Midbrain (tissue), 1 donor: Measurements from ENCODE around the gene H2AZ2.
"Not testable (repeated sequence)": the region's sequence is repeated elsewhere in the genome, so short reads cannot be mapped to it uniquely, and the experiment has no call there.

Experiments
- DNase-seq: peaks from one replicate; lab custom pipeline; 2025; lab: John Stamatoyannopoulos, UW

The H2AZ2 gene

DNA sequence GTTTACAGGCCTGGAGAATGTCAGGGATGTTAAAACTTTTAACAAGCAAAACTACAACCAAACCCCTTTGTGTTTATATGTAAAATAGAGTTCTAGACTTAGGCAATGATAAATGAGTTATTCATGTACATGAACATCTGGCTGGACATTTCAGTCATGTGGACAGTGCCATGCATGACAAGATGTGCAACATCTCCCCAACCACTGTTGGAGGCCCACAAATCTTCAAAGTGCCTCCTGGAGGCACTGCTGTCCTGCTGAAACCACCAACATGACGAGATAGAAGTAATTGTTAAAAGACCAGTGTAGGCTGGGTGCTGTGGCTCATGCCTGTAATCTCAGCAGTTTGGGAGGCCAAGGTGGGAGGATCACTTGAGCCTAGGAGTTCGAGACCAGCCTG is 33.0 kb downstream of the H2AZ2 start:
- no peak for DNase-seq

DNA sequence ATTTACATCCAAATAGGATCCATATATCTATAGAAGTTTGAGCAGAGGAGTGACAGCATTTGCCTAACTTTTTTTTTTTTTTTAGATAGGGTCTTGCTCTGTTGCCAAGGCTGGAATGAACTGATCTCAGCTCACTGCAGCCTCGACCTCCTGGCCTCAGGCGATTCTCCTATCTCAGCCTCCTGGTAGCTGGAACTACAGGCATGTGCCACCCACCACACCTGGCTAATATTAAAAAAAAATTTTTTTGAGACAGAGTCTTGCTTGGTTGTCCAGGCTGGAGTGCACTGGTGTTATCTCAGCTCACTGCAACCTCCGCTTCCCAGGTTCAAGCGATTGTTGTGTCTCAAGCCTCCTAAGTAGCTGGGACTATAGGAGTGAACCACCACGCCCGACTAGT is 36.3 kb downstream of the H2AZ2 start:
- no peak for DNase-seq

DNA sequence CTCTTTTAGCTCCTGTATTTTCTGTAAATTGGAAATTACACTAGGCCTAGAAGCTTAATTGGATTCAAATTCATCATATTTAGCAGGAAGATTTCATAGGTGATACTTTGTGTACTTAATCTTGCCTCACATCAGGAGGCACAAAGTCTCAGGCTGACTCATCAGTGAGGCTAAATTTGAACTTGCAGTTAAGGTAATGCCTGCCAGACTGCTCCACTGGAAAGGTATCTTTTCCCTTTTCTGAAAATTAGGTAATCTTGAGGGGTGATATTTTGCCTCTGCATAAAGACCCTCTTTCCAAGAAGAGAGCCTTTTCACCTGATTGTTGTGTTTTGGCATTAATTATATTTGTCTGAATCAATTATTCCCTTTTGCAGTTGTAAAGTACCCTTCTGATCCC is 36.8 kb downstream of the H2AZ2 start:
- no peak for DNase-seq

DNA sequence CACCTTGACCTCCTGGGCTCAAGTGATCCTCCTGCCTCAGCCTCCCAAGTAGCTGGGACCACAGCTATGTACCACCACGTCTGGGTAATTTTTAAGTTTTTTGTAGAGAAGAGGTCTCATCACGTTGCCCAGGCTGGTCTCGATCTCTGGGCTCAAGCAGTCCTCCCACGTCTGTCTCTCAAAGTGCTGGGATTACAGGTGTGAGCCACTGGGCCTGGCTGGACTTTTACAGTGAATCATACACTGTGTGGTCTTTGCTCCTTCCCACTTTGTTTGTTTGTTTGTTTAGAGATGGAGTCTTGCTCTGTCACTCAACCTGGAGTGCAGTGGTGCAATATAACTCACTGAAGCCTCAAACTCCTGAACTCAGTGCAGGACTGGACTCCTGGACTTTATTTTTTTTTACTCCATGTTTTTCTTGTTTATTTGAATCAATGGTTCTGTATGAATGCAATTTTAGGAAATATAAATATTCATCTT is 38.9 kb downstream of the H2AZ2 start:
- no peak for DNase-seq

DNA sequence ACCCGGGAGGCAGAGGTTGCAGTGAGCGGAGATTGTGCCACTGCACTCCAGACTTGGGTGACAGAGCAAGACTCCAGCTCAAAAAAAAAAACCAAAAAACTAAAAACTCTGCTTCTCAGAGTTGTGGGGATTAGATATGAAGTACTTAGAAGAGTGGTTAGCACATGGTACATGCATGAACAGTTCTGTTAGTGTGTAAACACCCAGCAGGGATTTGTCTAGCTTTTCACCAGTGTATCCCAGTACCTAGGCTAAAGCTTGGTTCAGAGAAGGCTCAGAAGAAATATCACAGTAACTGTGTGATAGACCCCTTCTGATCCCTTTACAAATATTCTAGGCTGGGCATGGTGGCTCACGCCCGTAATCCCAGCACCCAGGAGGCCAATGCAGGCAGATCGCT is 41.9 kb downstream of the H2AZ2 start:
- DNase-seq: no peak

DNA sequence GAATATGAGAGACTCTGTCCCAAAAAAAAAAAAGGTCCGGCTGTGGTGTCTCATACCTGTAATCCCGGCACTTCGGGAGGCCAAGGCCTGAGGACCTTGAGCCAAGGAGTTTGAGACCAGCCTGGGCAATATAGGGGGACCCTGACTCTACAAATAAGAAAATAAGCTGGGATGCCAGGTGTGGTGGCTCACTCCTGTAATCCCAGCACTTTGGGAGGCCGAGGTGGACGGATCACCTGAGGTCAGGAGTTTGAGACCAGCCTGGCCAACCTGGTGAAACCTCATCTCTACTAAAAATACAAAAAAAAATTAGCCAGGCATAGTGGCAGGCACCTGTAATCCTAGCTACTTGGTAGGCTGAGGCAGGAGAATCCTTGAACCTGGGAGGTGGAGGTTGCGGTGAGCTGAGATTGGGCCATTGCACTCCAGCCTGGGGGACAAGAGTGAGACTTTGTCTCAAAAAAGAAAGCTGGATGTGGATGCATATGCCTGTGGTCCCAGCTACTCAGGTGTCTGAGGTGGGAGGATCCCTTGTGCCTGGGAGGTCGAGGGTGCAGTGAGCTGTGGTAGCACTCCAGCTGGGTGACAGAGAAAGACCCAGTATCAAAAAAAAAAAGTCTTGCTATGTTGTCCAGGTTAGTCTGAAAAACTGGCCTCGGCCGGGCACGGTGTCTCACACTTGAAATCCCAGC is 43.9 kb downstream of the H2AZ2 start:
- not testable (repeated sequence) for DNase-seq

DNA sequence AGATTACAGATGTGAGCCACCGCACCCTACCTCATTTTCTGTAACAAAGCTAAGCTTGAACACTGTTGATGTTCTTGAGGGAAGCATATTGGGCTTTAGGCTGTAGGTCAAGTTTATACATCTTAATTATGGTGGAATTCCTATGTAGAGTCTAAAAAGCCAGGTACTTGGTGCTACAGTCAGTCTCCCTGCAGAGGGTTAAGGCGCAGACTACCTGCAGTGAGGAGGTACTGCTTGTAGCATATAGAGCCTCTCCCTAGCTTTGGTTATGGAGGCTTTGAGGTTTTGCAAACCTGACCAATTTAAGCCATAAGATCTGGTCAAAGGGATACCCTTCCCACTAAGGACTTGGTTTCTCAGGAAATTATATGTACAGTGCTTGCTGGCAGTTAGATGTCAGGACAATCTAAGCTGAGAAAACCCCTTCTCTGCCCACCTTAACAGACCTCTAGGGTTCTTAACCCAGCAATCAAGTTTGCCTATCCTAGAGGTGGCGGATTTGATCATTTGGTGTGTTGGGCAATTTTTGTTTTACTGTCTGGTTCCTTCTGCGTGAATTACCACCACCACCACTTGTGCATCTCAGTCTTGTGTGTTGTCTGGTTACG is 45.4 kb downstream of the H2AZ2 start:
- no peak for DNase-seq

DNA sequence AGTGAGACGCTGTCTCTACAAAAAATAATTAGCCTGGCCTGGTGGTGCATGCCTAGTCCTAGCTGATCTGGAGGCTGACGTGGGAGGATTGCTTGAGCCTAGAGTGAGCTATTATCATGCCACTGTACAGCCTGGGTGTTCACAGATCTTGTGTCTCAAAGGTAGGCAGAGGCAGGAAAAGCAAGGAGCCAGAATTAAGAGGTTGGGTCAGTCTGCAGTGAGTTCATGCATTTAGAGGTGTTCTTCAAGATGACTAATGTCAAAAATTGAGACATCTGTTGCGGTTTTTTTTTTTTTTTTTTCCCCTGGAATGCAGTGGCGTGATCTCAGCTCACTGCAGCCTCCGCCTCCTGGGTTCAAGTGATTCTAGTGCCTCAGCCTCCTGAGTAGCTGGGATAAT is 46.0 kb downstream of the H2AZ2 start:
- no peak for DNase-seq

DNA sequence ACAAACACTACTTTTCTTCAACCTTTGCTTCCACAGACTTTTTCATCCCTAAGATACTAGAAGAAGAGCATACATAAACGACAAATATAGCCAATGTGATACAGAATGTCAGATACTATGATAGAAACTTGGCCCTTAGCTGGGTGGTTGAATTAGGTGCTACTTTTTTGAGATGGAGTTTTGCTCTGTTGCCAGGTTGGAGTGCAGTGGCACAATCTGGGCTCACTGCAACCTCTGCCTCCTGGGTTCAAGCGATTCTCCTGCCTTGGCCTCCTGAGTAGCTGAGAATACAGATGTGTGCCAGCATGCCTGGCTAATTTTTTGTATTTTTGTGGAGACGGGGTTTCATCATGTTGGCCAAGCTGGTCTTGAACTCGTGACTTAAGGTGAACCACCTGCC is 47.9 kb downstream of the H2AZ2 start:
- no peak for DNase-seq

DNA sequence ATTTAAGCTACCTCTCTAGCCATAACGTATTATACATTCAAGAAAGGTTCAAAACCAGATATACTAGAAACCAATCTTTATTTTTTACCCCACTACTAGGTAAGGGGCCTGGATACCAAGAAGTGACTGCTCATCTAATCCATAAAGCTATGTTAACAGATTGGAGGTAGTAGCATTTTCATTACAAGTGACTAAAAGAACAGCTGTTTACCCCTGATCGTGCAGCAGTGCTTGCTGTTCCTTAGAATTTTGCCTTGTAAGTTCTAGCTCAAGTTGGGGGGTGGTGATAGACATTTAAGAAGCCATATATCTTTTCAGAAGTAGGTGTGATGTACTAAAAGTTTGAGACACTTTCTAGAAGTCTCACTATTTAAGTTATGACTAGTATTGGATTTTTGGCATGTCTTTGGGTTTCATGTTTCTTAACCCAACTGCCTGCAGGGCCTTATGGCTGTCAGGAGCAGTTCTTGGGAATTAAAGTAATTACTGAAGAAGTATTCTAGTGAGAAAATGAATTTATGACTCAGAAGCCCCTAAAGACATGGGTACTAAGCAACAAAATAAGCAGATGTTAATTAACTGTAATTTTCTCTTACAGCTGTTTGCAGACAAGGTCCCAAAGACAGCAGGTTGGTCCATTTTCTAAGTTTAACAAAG is 49.1 kb downstream of the H2AZ2 start:
- no peak for DNase-seq

DNA sequence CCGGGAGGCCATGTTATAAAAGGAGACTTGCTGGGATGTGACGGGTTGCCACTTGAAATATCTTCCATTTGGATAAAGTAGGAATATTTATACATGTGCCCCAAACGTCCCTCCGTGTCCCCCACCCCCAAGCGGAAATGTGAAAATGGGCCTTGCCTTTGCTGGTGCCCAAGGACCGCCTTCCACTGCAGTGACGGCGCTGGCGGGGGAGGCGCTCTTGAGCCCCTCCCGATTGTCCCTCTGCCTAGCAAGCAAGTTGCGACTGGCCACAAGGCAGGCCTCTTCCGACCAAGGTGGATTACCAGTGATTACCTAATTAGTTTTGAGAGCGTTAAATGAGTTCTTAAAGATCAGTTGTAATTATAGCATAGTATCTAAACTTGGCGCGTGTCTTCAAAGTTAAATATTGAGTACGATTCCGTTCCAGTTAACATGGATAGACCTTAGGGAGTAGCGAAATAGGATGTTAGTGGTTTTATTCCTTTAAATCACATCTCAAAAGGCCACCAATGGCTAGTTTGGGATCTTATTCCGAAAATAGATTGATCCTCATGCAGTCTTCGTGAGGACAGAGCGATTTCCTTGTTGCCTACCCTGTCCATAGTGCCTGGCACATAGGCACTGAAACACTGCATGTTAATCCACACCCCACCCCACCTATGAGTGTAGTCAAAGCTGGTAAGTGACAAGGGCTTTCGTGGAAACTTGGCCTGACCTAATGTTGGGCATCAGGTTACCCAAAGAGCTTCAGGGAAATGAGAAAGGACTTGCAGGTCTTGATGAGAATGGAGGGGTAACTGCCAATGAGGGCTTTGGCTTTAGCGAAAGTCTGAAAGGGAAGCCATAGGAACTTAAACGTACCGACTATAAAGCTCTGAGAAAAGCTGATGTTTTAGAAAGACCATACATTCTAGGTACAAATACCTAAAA is 50.3 kb downstream of the H2AZ2 start:
- DNase-seq: peak; percentile 84

DNA sequence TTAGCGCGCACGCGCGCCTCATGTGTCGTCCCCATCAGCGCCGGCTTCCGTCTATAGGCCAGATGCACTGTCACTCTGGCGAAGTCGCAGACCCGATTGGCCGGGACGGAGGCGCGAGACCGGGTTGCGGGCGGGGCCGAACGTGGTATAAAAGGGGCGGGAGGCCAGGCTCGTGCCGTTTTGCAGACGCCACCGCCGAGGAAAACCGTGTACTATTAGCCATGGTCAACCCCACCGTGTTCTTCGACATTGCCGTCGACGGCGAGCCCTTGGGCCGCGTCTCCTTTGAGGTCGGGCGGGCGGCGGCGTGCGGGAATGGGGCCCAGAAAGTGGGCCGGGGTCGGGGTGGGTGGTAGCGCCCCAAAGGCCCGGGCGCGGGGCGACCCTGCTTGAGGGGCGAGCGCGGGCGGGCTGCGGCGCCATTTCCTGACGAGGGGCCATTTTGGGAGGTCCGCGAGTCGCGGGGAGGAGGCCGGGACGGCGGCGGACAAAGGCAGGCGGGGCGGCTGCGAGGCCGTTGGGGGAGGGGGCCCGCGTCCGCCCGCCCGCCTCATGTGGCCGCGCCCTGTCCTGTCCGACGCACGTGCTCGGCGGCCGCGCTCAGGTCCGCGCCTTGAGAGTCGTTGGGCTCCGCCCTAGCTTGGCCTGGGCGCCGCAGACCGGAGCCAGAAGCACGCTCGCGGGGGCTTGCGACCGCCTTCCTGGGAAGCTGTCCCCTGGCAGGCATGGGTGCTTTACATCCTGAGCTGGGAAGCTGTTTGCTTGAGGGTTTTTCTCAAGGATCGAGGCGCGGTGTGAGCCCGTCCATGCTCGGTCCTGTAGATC is 51.2 kb downstream of the H2AZ2 start, which contains the start of gene PPIA:
TSS of gene PPIA (plus strand) at position 178 of the 825 bp plus-strand sequence. CDS start at position 222, 44 bp downstream.
- DNase-seq: peak; percentile 98

DNA sequence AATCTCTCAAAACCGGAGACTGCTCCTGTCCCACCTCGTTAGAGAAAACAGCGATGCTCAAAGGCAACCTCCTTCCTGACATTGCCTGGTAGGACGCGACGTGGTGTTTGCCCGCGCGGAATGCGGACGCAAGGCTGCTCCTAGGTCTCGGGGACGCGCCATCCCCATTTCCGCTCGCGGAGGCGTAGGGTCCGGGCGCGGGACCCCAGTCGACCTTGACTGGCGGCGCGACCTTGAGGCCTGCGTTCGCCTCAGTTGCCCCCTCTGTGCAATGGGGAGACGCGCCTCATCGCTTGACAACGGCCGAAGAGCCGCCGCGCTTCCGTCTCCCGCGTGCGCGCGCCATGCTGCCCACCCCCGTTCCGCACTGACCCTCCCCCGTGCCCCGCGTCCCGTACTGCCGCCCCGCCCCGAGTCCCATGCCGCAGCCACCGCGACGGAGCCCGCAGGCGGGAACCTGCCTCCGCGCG is 51.8 kb downstream of the H2AZ2 start:
- no peak for DNase-seq

DNA sequence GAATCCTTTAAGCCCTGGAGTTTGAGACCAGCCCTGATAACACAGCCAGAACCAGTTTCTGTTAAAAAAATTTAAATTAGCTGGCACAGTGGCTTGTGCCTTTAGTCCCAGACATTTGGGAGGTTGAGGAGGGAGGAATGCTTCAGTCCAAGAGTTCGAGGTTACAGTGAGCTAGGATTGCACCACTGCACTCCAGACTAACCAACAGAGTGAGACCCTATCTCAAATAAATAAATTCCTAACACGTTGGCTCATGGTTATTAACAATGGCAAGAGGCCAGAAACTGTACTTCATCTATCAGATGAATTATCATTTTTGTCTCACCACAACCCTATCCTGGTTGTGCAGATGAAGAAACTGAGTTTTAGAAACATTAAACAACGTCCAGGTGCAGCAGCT is 53.6 kb downstream of the H2AZ2 start:
- no peak for DNase-seq

DNA sequence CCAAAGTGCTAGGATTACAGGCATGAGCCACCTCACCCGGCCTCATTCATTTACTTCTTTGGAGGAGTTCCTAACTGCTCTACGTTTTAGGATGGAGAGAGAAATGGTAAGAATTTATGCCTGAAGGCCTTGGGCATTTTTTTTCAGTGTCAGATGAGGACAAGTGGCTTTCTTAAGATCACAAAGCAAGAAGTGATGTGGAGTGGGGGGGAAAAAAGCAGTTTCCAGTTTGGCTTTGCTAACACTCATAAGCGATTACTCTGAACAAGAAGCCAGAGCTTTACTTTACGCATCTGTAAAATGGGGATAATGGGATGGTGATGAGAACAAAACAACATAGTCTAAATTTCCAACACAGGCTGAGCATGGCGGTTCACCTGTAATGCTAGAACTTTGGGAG is 54.0 kb downstream of the H2AZ2 start:
- DNase-seq: no peak

DNA sequence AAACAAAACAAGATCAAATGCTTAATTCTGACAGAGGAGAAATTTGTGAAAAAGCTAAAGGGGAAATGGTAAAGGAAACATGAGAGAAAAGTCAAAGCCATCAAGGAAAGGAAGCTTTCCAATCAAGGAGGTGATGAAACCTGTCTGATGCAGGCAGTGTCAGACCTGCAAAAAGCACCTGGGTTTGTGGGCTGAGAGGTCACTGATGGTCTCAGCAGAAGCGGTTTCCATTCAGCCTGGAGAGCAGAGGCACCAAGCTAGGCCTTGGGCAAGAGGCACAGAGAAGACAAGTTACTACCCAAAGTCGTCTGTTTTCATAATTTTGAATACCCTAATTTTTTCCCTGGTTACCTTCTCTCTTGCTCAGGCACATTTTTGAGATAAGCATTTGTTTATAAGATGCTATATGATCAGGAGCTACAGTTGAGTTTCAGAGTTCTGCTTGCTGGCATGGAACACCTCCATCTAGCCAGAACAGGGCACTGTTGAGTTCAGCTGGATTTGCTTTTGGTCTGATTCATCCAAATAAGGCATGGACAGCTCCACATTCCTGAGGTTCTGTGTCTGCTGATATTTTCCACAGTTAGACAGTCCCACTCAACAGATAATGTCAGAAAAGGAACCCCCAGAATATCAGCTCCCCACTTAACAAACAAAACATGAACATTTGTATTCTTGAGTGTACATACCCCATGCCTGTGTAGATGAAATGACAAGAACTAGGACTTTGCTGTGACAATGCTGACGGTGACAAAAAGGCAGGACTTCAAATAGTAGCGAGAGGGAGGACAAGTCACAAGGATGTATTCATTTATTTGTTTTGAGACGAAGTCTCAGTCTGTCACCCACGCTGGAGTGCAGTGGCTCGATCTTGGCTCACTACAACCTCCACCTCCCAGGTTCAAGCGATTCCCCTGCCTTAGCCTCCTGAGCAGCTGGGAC is 56.3 kb downstream of the H2AZ2 start:
- no peak for DNase-seq

DNA sequence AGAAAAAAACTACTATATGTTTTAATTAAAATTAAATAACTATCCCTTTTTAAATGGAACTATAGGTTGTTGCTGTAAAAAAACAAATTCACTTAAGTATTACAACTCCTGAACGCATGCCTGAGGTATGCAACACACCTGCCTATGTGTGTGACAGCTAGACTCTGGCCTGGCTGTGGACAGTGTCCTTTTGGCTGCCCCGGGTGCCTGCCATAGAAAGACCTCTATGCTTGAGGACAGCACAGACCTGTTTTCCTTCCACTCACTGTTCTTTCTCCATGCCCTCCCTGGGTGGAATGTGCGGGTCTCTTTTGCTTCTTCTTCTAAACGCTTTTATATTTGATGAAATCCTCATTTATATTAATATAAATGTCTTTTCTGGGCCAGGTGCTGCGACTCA is 57.9 kb downstream of the H2AZ2 start:
- DNase-seq: no peak

DNA sequence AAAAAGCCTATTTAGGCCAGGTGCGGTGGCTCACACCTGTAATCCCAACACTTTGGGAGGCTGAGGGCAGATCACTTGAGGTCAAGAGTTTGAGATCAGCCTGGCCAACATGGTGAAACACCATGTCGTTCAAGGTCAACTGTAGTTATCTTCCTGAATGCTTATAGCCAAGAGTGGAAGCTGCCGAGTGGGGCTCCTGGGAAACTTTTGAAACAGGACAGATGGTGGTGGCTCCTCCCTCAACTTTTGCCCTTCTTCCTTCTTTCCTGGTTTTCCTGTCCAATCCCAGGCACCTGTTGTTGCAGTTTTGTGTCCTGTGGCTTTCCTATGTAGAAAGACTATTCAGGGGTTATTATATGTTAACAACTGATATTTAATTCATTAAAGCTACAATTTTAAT is 60.1 kb downstream of the H2AZ2 start:
- no peak for DNase-seq

DNA sequence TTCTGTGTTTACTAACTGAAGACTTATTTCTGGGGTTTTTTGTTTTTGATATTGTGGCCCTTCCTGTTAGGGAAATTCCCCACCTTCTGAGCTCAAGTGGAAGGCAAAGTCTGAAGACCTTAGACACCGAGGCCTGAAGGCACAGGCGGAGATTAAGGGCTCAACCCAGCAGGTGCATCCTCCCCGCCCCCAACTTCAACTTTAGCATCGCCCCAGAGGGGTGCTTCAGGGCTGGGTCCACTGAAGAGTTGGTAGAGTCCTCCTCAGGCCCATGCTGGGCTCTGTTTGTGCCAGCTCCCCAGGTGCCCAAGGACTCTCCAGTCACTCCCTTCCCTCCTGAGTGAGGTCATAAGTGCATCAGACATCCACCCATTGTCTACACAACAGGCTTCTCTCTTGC is 60.8 kb downstream of the H2AZ2 start:
- no peak for DNase-seq

DNA sequence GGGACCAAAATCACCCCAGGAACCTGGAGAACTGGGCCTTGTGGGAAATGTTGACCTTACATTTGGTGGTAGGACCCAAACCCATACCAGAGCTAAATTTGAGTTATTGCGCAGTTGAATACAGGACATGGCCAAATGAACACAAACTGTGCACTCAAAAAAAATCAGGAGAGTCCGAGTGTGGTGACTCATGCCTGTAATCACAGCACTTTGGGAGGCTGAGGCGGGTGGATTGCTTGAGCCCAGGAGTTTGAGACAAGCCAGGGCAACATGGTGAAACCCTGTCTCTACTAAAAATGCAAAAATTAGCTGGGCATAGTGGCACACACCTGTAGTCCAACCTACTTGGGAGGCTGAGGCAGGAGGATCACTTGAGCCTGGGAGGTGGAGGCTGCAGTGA is 62.7 kb downstream of the H2AZ2 start:
- not testable (repeated sequence) for DNase-seq
